GM18909 (cell line): ENCODE results near the gene SIGLEC6.

ENCODE experiments used
- ATAC-seq: cut with Tn5 transposase; IDR thresholded peaks from one replicate; pipeline ENCODE4 v1.9.1; 2021; ENCODE audit warnings: mild to moderate bottlenecking; ENCODE audit not compliant: unreplicated experiment, poor library complexity

The SIGLEC6 gene

DNA sequence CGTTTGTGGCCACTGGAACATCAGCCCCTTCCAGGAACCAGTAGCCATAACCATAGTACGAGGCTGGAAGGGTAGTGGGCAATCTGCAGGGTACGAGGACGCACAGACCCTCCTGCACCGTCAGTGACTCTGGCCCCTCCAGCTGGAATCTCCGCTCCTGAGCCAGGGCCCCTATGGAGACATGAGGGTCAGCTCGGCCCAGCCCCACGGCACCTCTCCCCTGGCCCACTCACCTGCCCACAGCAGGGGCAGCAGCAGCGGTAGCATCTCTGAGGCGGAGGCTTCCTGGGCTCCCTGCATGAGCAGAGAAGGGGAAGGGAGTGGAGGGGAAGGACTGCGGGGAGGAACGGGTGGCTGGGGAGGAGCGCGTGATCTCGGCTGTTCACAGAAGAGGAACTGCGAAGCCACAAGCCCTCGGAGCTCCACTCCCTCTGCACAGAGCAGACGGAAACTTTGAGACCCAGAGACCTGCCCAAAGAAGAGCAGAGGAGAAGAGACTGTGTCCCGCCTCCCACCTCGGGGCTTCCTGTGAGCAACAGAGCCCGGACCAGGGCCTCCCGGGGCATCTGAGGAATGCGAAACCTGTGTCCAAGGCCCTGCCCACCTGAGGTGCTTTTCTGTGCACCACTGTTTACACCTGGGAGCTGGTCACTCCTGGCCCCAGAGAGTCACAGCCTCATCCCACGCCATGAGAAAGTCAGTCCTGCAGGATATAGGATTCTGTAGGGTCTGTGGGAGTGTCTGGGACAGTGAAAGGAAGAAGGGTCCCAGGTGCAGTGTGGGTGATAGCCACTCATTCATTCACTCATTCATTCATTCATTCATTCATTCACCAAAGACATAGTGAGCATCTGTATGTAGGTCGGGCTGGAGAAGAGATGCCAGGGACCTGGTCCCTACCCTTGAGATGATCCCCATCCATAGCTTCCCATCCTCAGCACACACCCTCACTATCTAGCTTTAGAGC, at the start of gene SIGLEC6:
Gene SIGLEC6, minus strand, starts transcription at position 322 of the 967 bp plus-strand sequence. Its CDS starts 22 bp downstream, at position 300.
- ATAC-seq, result peak; percentile 60

DNA sequence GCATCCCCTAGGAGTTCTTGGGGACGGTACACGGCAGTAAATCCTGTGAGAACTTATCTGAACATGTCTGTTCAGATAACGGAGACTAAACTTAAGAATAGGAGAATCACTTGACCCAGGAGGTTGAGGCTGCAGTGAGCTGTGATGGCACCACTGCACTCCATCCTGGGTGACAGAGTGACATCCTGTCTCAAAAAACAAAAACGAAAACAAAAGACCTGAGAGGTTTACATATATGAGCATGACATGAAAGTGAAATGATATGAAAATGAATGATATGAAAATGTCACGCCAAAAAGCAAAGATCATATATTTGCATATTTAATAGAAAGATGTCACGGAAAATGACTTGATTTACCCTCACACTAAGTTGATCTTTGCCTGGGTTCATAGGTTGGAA, 45.4 kb upstream of the SIGLEC6 start:
- no peak for ATAC-seq

DNA sequence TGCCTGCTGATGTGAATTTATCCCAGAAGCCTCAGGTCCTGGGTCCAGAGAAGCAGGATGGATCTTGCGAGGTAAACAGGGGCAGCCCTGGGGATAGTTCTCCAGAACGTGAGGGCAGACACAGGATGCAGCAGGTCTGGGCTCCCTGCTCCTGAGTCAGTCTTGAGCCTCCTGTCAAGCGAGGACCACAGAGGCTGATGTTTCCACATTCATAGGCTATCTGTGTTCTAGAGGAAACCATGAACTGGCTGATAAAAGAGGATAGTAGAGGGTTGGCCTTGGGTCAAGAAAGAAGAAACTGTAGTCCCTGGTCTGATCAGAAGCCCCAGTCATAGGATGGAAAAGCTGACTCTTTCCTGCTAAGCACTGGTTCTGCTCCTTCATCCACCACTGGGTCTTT, 41.9 kb upstream of the SIGLEC6 start:
- ATAC-seq, result no peak

DNA sequence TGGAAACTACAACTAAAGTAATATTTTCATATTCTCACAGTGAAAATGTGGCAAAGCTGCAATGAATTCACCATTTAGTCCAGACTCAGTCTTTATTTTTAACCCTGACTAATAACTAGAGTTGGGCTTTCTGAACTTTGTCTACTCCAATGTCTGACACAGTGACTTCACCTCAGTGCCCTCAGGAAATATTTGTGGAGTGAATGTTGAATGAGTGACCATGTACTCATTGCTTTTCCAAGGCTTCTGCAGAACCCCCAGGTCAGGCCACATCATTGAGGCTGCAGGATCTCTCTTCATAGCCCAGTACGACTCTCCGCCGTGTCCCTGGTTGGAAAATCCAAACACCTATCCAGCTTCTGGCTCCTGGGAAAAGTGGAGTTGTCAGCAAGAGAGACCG, 41.4 kb upstream of the SIGLEC6 start:
- no peak for ATAC-seq

DNA sequence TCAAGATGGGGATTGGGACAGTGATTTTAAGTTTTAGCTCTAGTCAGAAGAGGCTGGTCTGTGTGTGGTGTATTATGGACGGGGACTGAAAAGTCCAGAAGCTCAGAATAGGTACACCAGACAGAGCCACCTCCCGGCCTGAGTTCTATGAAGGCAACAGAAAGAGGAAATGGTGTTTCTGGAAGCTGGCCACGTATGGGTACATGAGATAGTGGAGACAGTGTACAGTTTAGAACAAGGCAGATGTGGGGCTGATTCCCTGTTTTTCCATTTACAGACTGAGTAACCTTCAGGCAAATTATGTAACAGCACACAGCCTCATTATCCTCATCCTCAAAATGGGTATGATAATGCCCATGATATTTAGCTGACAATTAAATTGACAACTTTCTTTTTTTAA, 40.9 kb upstream of the SIGLEC6 start:
- no peak for ATAC-seq

DNA sequence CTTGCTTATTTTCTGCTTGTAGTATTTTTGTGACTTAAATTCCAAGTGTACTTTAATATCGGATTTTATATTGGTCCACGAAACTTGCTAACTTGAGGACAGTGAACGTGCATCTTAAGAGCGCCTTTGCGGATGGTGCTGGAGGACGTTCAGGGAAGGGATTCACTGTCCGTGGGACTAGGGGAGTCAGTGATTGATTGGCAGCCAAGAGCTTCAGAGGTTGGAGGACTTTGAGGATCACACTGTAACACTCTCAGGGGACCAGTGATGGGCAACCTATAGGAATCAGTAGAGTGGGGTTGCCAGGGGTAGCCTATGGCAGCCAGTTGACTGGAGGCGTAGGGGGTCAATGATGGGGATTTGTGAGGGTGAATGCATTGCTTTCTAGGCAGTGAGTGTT, 40.1 kb upstream of the SIGLEC6 start:
- ATAC-seq, result no peak

DNA sequence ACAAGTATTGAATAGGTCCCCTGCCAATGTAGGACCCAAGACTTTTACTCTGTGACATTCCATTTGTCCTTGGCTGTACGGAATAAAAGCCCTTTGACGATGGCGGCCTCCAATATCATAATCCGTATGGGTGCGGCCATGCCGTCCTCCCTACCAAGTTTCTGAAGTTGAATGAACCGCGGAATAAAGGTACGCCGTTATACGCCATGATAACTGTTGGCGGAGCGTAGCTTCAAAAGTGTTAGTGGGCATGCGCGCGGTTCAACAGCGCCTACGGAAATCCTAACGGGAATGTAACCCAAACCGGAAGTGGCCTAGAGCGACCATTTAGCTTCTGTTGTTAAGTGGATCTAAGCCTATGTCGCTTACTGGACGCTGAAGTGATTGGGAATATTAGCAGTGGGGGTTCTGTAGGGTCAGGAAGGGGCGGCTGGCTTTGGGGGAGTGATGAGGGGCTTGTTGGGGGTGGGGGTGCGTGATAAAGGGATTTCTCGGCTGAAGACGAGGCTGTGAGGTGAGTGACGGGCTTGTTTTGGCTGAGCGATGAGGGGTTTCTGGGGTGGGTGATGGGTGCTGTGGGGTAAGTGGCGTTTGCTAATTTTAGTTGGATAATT, 39.6 kb upstream of the SIGLEC6 start, which contains the start of gene ZNF175:
Gene ZNF175, plus strand, starts transcription at position 322 of the 614 bp plus-strand sequence. CDS start 2,047 bp downstream, outside the sequence.
- peak; percentile 73 for ATAC-seq

DNA sequence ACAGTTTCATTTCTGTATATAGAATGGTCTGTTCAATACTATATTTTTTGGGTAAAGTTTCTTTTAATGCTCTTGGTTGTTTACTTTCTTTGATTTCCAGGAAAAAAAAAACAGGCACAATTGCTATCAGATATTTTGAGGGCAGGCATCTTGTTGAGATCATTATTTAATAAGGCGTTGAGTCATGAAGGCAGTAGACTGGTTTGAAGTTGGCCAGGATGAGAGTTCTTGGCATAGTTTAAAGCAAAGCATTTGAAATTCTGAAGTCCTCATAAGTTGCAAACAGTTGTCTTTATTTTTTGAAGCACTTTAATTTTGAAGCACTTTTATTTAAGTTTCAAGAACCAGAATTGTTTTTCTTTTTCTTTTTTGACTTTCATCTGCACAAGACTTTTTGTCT, 37.0 kb upstream of the SIGLEC6 start:
- ATAC-seq, result no peak

DNA sequence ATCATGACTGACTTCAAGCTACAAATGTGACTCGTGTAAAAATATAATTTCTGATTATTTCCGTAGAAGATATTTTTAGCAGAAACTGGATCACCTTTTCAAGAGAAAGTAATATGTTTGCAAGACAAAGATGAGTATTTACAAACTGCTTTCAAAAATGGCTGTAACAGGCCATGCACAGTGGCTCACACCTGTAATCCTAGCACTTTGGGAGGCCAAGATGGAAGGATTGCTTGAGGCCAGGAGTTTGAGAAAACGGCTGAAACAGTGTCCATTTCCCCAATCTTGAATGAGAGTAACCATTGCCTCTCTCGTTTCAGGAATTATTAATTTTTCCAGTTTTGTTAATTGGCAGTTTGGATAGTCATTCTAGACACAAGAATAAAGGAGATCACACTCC, 36.1 kb upstream of the SIGLEC6 start:
- no peak for ATAC-seq

DNA sequence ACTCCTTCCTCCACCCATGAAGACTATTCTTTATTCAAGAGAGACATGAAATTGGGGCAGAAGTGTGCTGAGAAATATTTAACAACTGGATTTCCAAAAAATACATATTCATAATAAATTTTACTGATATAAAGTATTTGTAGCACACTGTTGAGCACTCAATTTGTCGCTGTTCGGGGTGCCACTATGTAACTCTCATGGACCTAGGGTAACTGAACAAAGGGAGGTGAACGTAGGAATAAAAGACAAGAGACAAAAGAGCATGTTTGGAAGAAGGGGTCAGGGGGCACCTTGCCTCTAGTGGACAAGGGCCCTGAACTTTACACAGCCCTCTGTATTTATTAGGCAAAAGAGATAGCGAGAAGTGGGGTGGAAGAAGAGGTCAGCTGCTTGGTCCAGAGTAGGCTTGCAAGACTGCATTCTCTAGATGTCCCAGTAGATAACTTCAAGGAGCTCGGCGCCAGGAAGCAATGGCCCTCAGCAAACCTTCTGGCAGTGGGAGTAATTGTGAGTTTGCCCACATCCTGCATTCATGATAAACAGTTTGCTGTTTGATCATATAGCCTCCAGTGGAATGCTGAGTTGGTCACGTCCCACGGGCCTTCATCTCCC, 35.1 kb upstream of the SIGLEC6 start:
- no peak for ATAC-seq

DNA sequence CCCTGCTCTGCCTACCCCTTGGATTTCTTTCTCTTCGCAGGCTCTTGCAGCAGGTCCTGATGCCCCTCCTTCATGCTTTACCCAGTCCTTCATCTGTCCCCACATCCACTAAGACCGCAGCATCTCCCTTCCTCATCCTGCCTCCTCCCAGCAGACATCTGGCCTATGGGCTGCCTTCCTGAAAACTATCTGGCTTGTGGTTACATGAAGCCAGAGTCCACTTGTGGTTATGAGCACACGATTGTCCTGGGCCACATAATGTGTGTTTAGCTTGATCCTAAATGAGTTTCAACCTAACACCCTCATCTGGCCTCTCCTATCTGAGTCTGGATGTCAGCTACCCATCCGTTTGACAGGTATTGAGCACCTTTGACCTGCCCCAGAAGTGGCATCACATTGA, 34.1 kb upstream of the SIGLEC6 start:
- no peak for ATAC-seq

DNA sequence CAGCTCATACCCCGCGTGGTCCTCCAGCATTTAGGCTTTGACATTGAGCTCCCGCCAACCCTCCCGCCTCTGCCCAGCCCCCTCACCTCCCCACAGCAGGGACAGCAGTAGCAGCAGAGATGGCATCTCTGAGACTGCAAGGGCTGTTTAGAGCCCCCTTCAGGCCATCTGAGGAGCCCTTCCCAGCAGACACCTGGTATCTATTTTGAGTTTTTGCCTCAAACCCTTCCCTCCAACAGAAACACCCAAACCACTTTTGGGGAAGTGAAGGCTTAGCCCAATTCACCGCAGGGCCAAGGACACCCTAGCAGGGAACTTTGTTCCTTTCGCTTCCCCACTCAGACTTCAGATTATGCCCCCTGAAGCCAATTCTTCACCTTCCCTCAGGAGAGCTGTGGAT, 33.3 kb upstream of the SIGLEC6 start:
- no peak for ATAC-seq

DNA sequence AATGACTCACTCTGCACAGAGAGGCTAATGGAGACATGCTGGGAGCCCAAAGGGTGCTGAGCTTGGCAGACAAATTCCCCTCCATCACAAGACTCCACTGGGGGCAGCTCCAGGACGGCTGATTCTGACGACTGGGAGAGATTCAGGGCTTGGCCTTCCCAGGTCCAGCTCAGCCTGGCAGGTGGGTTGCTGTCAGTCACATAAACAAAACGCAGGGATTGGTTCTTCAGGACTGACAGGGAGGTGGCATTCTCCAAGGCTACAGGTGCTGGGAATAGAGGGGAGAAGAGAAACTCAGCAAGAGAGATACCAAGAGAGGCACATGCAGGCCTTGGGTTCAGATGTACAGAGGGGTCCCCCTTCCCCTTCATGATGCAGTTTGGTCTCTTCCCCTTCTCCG, 28.9 kb upstream of the SIGLEC6 start:
- no peak for ATAC-seq

DNA sequence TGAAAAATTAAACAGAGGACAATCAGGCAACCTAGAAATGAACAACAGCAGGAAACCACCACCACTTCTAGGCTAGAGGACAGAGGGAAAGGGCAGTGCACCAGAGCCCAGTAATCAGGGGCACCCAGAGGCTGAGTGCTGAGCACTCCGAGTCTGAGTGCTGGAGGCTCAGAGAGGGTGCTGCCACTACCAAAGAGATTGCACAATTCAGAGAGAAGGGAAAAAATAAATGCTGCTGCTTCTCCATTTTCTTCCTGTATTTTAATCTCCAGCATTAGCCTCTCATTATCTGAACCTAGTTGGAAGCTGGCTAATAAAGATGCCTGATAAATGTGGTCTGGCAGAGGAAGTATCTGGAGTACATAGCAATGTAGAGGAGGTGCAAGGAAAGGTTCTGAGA, 27.8 kb upstream of the SIGLEC6 start:
- no peak for ATAC-seq

DNA sequence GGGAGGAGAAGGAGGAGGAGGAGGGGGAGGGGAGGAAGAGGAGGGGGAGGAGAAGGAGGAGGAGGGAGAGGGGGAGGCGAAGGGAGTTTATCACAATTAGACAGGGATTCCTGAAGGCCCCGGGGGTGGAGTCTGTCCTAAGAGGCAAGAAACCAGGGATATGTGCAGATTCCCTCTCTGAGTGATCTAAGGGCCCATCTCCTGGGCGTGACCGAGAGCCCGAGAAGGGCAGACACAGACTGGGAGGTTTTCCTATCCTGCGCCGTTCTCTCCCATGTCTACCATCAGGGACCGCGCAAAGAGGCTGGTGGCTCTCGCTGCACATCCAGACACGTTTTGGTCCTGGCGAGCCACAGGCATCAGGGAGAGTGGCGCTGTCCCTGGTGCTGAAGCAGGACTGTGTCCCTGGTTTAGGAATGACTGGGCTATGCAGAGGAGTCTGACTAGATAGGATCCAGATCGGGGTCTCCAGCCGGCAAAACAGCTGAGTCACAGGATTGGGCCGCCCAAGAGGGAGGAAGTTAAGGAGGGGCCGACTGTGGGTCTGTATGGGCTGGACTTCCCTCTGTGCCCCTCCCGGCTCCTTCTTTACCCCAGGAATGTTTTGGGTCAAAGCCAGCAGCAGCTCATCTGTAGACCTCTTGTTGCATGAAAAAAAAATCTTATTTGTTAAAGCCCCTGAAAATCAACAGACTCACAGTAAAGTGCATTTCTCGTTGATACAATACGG, 21.7 kb upstream of the SIGLEC6 start:
- no peak for ATAC-seq

DNA sequence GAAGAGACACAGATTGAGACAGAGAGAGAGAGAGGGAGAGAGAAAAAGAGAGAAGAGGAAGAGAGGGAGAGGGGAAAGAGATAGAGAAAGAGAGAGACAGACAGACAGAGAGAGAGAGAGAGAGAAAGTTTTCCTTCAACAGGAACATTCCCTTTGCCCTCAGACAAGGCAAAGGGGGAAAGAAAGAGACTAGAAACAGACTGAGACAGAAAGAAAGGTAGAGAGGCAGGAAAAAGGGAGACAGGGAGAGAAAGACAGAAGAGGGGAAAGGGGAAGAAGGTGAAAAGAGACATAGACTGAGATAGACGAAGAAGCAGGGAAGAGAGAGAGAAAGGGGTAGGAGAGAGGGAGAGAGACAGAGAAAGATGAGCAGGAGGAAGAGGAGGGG, 21.1 kb upstream of the SIGLEC6 start:
- no peak for ATAC-seq

DNA sequence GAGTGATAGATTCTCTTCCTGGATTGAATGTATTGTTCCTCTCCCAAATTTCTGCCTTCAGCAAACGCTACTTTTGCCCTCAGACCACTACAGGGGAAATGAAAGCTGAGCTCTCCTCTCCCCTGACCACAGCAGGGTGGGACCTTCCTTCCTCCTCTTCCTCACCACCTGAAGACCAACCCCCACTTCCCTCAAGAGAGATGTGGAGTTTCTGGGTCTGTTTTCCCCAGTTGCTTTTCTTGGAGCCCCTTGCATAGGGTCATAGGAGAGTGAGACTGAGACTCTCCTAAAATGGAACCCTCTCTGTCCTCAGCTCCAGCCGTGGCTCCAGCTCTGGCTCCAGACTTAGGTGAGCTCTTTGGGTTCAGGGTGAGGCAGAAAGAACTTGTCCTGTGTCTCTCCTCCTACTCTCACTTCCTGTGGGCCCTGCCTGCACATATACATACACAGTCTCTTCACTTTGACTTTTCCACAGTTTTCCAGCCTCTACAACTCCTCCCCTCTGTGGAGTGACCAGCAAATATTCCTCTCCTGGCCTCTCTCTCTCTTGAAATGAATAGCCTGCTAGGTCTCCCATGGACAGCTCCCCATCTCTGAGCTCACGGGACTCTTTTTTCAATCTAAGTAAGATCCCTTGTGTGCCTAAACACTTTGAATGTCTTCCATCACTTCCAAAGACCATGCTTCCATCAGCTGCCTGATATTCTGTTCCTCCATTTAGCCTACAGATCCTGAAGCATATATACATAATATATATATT, 20.4 kb upstream of the SIGLEC6 start:
- ATAC-seq, result no peak

DNA sequence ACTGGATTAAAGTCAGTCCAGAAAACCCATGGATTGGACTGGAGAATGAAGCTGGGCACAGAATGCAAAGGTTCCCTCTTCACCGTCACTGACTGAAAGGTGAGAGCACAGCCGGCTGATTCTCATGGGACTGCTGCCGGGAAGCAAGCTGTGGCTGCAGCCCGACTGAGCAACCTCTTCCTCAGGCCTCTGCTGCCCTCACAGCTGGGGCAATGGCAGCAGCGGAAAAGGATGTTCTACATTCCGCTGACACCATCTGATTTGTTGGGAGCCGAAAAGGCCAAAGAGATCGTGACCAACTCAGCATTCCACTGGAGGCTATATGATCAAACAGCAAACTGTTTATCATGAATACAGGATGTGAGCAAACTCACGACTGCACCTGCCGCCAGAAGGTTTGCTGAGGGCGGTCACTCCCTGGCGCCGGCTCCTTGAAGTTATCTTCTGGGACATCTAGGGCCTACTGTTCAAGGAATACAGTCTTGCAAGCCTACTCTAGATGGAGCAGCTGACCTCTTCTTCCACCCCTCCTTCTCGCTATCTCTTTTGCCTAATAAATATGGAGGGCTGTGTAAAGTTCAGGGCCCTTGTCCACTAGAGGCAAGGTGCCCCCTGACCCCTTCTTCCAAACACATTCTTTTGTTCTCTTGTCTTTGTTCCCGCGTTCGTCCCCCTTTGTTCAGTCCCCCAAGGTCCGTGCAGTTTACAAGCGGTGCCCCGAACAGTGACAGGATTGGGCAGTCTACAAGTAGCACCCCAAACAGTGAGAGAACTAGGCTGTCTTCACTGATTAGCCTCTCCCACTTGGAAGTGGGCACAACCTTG, 19.6 kb upstream of the SIGLEC6 start:
- ATAC-seq, result no peak
